ENCODE measurements around the gene DLEC1. TPM values are rescaled to one million over a fixed set of nuclear protein-coding genes. Genes with fewer than 3 reads are reported as not detected.

Gene DLEC1
- total and polyA plus RNA-seq, 2 of the 4 experiments (the other 2 are of a cell fraction), result 0.03 TPM; not detected in 1

- Histone ChIP-seq H3K18ac (ENCODE audit: low read depth, low read length) (no peak overlapping the region), H3K4me1 (ENCODE audit: control insufficient read depth, insufficient read depth, low read length) (no peaks in the 10 kb centered on the region), H2BK120ac (ENCODE audit: low read depth, low read length) (no peak overlapping the region), H2BK20ac (ENCODE audit: low read depth, low read length) (no peak overlapping the region), H4K91ac (ENCODE audit: insufficient read depth, low read depth, low read length) (no peak overlapping the region), H3K23ac (ENCODE audit: low read depth, low read length) (no peak overlapping the region), H2AK5ac (ENCODE audit: low read depth, low read length) (no peak overlapping the region), H2BK15ac (ENCODE audit: low read depth, low read length) (no peak overlapping the region), H2BK5ac (ENCODE audit: low read depth, low read length, poor library complexity, severe bottlenecking) (no peak overlapping the region), H3K36me3 (ENCODE audit: control insufficient read depth, insufficient read depth, low read length) (no peaks in the 10 kb centered on the region), H4K5ac (ENCODE audit: low read depth, low read length) (no peak overlapping the region), H3K4me3 (ENCODE audit: insufficient read depth, low read depth, low read length) (no peak overlapping the region), H3K9me1 (ENCODE audit: insufficient read depth, low read length) (no peaks in the 10 kb centered on the region), H3K14ac (replicated peaks; ENCODE audit: low read depth, low read length) (no peak overlapping the region), H3K27ac (ENCODE audit: insufficient read depth, low read length) (no peak overlapping the region), H3K79me1 (ENCODE audit: low read depth in 1 of 2, low read length in 2 of 2) (no peaks in the 10 kb centered on the region), H3K9me3 (ENCODE audit: control insufficient read depth, insufficient read depth, low read length) (no peaks in the 10 kb centered on the region), H3K4ac (ENCODE audit: low read depth, low read length) (no peak overlapping the region), H4K20me1 (ENCODE audit: insufficient read depth, low read length) (no peaks in the 10 kb centered on the region), H2AFZ (replicated peaks; ENCODE audit: low read length, poor library complexity) (no peak overlapping the region), H3K56ac (ENCODE audit: extremely low read depth, insufficient read depth, low read length) (no peak overlapping the region), H3K27me3 (ENCODE audit: control insufficient read depth, insufficient read depth, low read length) (no peaks in the 10 kb centered on the region), H3K4me2 (ENCODE audit: low read depth, low read length) (no peak overlapping the region), H3K9ac (ENCODE audit: low read depth, low read length) (no peak overlapping the region), H2AK9ac (replicated peaks; ENCODE audit: low read depth, low read length, poor library complexity) (no peak overlapping the region), H4K8ac (ENCODE audit: low read depth in 2 of 2, low read length in 2 of 2) (no peak overlapping the region)
- ATAC-seq (ENCODE audit: low read depth) (no peak), DNase-seq (no peak)
- POLR2A ChIA-PET (ENCODE audit: unreplicated experiment), result no interaction called here
- CTCF ChIA-PET, result no interaction called here
- intact Hi-C loops (cut with micrococcal nuclease) (no loop called here), dilution Hi-C loops (cut with HindIII; ENCODE audit: low sequenced_read_pairs, unreplicated experiment) (no loop called here), in situ Hi-C loops (cut with MboI; ENCODE audit: low sequenced_read_pairs) (no loop called here)
- 100% methylated on average over 2 of the region's 2 CpGs; no CpG with 5 or more reads in 1 of the 2 experiments for WGBS, 2 experiments (ENCODE audit: extremely low coverage in 2 of 2, insufficient read length in 1 of 2)
- TF ChIP-seq BHLHE40 (IDR thresholded peaks at IDR 0.05; ENCODE audit: low read depth, low read length) (no peak), CEBPB (IDR thresholded peaks at IDR 0.05; ENCODE audit: low read depth, low read length) (no peak), ELK1 (IDR thresholded peaks at IDR 0.05; ENCODE audit: borderline replicate concordance, low read depth, low read length) (no peak), MAZ (IDR thresholded peaks at IDR 0.05; ENCODE audit: borderline replicate concordance, low read depth, low read length) (no peak), POLR2A (IDR thresholded peaks at IDR 0.05; ENCODE audit: low read depth, low read length) (no peak), CTCF (conservative IDR thresholded peaks at IDR 0.05; ENCODE audit: low read depth, low read length) (no peak), FOS (IDR thresholded peaks at IDR 0.05; ENCODE audit: low read depth, low read length) (no peak), RFX5 (IDR thresholded peaks at IDR 0.05; ENCODE audit: low read depth, low read length) (no peak), USF2 (IDR thresholded peaks at IDR 0.05; ENCODE audit: low read depth, low read length) (no peak), MXI1 (IDR thresholded peaks at IDR 0.05; ENCODE audit: borderline replicate concordance, low read depth, low read length) (no peak), RCOR1 (IDR thresholded peaks at IDR 0.05; ENCODE audit: insufficient replicate concordance, low read length) (no peak), SMC3 (IDR thresholded peaks at IDR 0.05; ENCODE audit: low read depth, low read length) (no peak), MAFK (IDR thresholded peaks at IDR 0.05; ENCODE audit: low read depth, low read length) (no peak)
- no TSS peak for BruUV-seq (replicated peaks)
These were observed 113.6 kb downstream of the DLEC1 start for GRCh38 chr3:38152609-38153008.
